IMR-90 (cell line): ENCODE results near the gene POLD1. TPM values are rescaled to one million over a fixed set of nuclear protein-coding genes. Genes with fewer than 3 reads are reported as not detected.

Source experiments
- ATAC-seq: fragments of 200-7000 bp; cut with Tn5 transposase; 2 replicates; pipeline ENCODE4 v1.9.1; 2020; ENCODE audit warnings: low read depth, mild to moderate bottlenecking, moderate library complexity
- BruUV-seq: library from RNA; stranded (reverse); fragments of 400-500 nt; replicated peaks from 2 replicates; lab custom pipeline; 2021; lab: Mats Ljungman, UMichigan
- CTCF ChIA-PET: fragments of 300-600 bp; formaldehyde crosslinking; extraction: SDS; loops from one replicate; lab custom pipeline; 2021; ENCODE audit warnings: antibody characterized with exemption; lab: Yijun Ruan, JAX
- POLR2A ChIA-PET: fragments of 300-600 bp; sonication (Branson Sonifier 250); formaldehyde crosslinking; loops from one replicate; lab custom pipeline; 2022; ENCODE audit warnings: antibody characterized with exemption; ENCODE audit not compliant: unreplicated experiment; lab: Charles Lee
- DNase-seq: peaks from one replicate; pipeline ENCODE4 v3.0.0; 2013
- H2AFZ ChIP-seq: replicated peaks from 2 replicates; pipeline ENCODE3; 2013; ENCODE audit warnings: low read length, mild to moderate bottlenecking; ENCODE audit not compliant: poor library complexity
- H2AK5ac ChIP-seq: 2 replicates; pipeline ENCODE4 v1.6.1; 2013; ENCODE audit warnings: low read depth, low read length, inconsistent platforms
- H2AK9ac ChIP-seq: replicated peaks from 2 replicates; pipeline ENCODE3; 2013; ENCODE audit warnings: mild to moderate bottlenecking, low read depth, low read length, moderate library complexity; ENCODE audit not compliant: poor library complexity
- H2BK120ac ChIP-seq: 2 replicates; pipeline ENCODE4 v1.6.1; 2013; ENCODE audit warnings: low read depth, low read length, inconsistent platforms
- H2BK15ac ChIP-seq: 3 replicates; pipeline ENCODE4 v1.6.1; 2013; ENCODE audit warnings: low read depth, low read length, inconsistent platforms
- H2BK20ac ChIP-seq: 2 replicates; pipeline ENCODE4 v1.6.1; 2013; ENCODE audit warnings: low read depth, mild to moderate bottlenecking, inconsistent platforms, low read length, moderate library complexity
- H2BK5ac ChIP-seq: 2 replicates; pipeline ENCODE4 v1.6.1; 2013; ENCODE audit warnings: mild to moderate bottlenecking, low read depth, low read length, inconsistent platforms; ENCODE audit not compliant: poor library complexity, severe bottlenecking
- H3K14ac ChIP-seq: replicated peaks from 2 replicates; pipeline ENCODE4 v1.6.1; 2013; ENCODE audit warnings: low read depth, low read length, inconsistent platforms
- H3K18ac ChIP-seq: 2 replicates; pipeline ENCODE4 v1.6.1; 2013; ENCODE audit warnings: low read depth, low read length, control low read depth
- H3K23ac ChIP-seq: 2 replicates; pipeline ENCODE4 v1.6.1; 2013; ENCODE audit warnings: low read depth, low read length, inconsistent platforms
- H3K27ac ChIP-seq: 2 replicates; pipeline ENCODE4 v1.5.1; 2013; ENCODE audit warnings: mild to moderate bottlenecking, control low read depth, low read length; ENCODE audit not compliant: insufficient read depth
- H3K27me3 ChIP-seq: 2 replicates; pipeline ENCODE4 v1.6.1; 2013; ENCODE audit warnings: low read length; ENCODE audit not compliant: control insufficient read depth, insufficient read depth
- H3K36me3 ChIP-seq: 2 replicates; pipeline ENCODE4 v1.6.1; 2013; ENCODE audit warnings: low read length, mixed read lengths; ENCODE audit not compliant: control insufficient read depth, insufficient read depth
- H3K4ac ChIP-seq: 2 replicates; pipeline ENCODE4 v1.6.1; 2013; ENCODE audit warnings: low read depth, low read length, inconsistent platforms
- H3K4me1 ChIP-seq: 2 replicates; pipeline ENCODE4 v1.6.1; 2013; ENCODE audit warnings: low read length, mixed read lengths; ENCODE audit not compliant: control insufficient read depth, insufficient read depth
- H3K4me2 ChIP-seq: 2 replicates; pipeline ENCODE4 v1.6.1; 2013; ENCODE audit warnings: low read depth, mild to moderate bottlenecking, control low read depth, low read length, moderate library complexity
- H3K4me3 ChIP-seq: 2 replicates; pipeline ENCODE4 v1.5.1; 2013; ENCODE audit warnings: low read depth, mild to moderate bottlenecking, control low read depth, low read length, moderate library complexity; ENCODE audit not compliant: insufficient read depth
- H3K56ac ChIP-seq: 2 replicates; pipeline ENCODE4 v1.6.1; 2013; ENCODE audit warnings: low read length, inconsistent platforms; ENCODE audit not compliant: insufficient read depth; ENCODE audit errors: extremely low read depth
- H3K79me1 ChIP-seq, 2 experiments: 2 replicates each; pipeline ENCODE4 v1.6.1; 2013; ENCODE audit warnings: low read length in 2 of 2, inconsistent platforms in 1 of 2, low read depth in 1 of 2
- H3K9ac ChIP-seq: 2 replicates; pipeline ENCODE4 v1.6.1; 2013; ENCODE audit warnings: low read depth, low read length, control low read depth
- H3K9me1 ChIP-seq: 2 replicates; pipeline ENCODE4 v1.6.1; 2013; ENCODE audit warnings: low read length, inconsistent platforms; ENCODE audit not compliant: insufficient read depth
- H3K9me3 ChIP-seq: 2 replicates; pipeline ENCODE4 v1.6.1; 2013; ENCODE audit warnings: low read length; ENCODE audit not compliant: control insufficient read depth, insufficient read depth
- H4K20me1 ChIP-seq: 2 replicates; pipeline ENCODE4 v1.6.1; 2013; ENCODE audit warnings: low read length, inconsistent platforms; ENCODE audit not compliant: insufficient read depth
- H4K5ac ChIP-seq: 2 replicates; pipeline ENCODE4 v1.6.1; 2013; ENCODE audit warnings: mild to moderate bottlenecking, low read depth, low read length, control low read depth
- H4K8ac ChIP-seq, 2 experiments: 2 replicates each; pipeline ENCODE4 v1.6.1; 2013; ENCODE audit warnings: low read depth in 2 of 2, low read length in 2 of 2, control low read depth in 1 of 2, inconsistent platforms in 1 of 2
- H4K91ac ChIP-seq: 2 replicates; pipeline ENCODE4 v1.6.1; 2013; ENCODE audit warnings: low read depth, low read length, inconsistent platforms; ENCODE audit not compliant: insufficient read depth
- BHLHE40 ChIP-seq: fragments of 150-350 bp; IDR thresholded peaks from 2 replicates; pipeline ENCODE4 v1.6.1; 2016; ENCODE audit warnings: mild to moderate bottlenecking, low read depth, low read length
- CEBPB ChIP-seq: IDR thresholded peaks from 2 replicates; pipeline ENCODE4 v1.6.1; 2012; ENCODE audit warnings: low read depth, low read length, improper control_type of control experiment
- MXI1 ChIP-seq: IDR thresholded peaks from 2 replicates; pipeline ENCODE4 v1.6.1; 2012; ENCODE audit warnings: low read depth, mild to moderate bottlenecking, low read length, moderate library complexity, borderline replicate concordance
- POLR2A ChIP-seq: IDR thresholded peaks from 2 replicates; pipeline ENCODE4 v1.6.1; 2012; ENCODE audit warnings: mild to moderate bottlenecking, low read depth, low read length
- USF2 ChIP-seq: fragments of 150-350 bp; IDR thresholded peaks from 2 replicates; pipeline ENCODE4 v1.6.1; 2017; ENCODE audit warnings: mild to moderate bottlenecking, antibody characterized with exemption, low read length, low read depth
- WGBS, 2 experiments: methylation state at CpG; one replicate each; pipeline versions ENCODE4 v1.1.5 to v1.1.7; 2013; ENCODE audit warnings: missing lambda C conversion rate in 2 of 2; ENCODE audit not compliant: insufficient read length in 1 of 2; ENCODE audit errors: extremely low coverage in 2 of 2; 5-methylcytosine and 5-hydroxymethylcytosine counted together
- dilution Hi-C: fragments of 300-500 bp; cut with HindIII; formaldehyde crosslinking; loops from one replicate; pipeline ENCODE4 v1.14.3; 2018; ENCODE audit warnings: low sequenced_read_pairs; ENCODE audit not compliant: unreplicated experiment
- in situ Hi-C: fragments of 300-500 bp; cut with MboI; formaldehyde crosslinking; loops from 3 replicates; pipeline ENCODE4 v1.14.3; 2019; ENCODE audit warnings: low sequenced_read_pairs, inconsistent platforms, mixed read lengths
- intact Hi-C: fragments of 100-400 bp; cut with micrococcal nuclease; formaldehyde crosslinking; loops from 2 replicates; pipeline ENCODE4 v1.10.0; 2022
- polyA plus RNA-seq, 3 experiments: library from polyadenylated mRNA; depleted of rRNA; stranded (reverse); fragments of >200 nt; gene quantifications; 2 replicates each; pipeline ENCODE4 v1.2.3, GENCODE V29; 2012; ENCODE audit warnings: low replicate concordance in 1 of 3
- total RNA-seq: library from RNA; depleted of rRNA; stranded (reverse); fragments of >200 nt; gene quantifications from 2 replicates; pipeline ENCODE4 v1.2.3, GENCODE V29; 2012
- TF ChIP-seq, protein P1 (sequence below): conservative IDR thresholded peaks from 2 replicates; pipeline ENCODE4 v1.5.1; 2012; ENCODE audit warnings: mild to moderate bottlenecking, low read depth, low read length, improper control_type of control experiment

The POLD1 gene
- total and polyA plus RNA-seq, 2 of the 4 experiments (the other 2 are of a cell fraction) = 13.8 to 28.9 TPM

GRCh38 chr19:50423279-50424113, 39.3 kb downstream of the POLD1 start:
- Histone ChIP-seq H4K5ac (no peak overlapping the region), H3K56ac (no peak overlapping the region), H3K4me3 (no peak overlapping the region), H4K8ac (no peak overlapping the region), H3K9me3 (no peaks in the 10 kb centered on the region), H3K4me2 (no peak overlapping the region), H2AK5ac (no peak overlapping the region), H2AFZ (no peak overlapping the region), H3K18ac (no peak overlapping the region), H3K4me1 (no peaks in the 10 kb centered on the region), H3K36me3 (no peaks in the 10 kb centered on the region), H3K14ac (no peak overlapping the region), H4K20me1 (no peaks in the 10 kb centered on the region), H3K4ac (no peak overlapping the region), H2AK9ac (no peak overlapping the region), H3K27ac (no peak overlapping the region), H2BK20ac (no peak overlapping the region), H2BK5ac (no peak overlapping the region), H3K27me3 (peaks cover 24% of the 10 kb centered on the region), H3K9ac (no peak overlapping the region), H3K79me1 (no peaks in the 10 kb centered on the region), H4K91ac (no peak overlapping the region), H3K9me1 (no peaks in the 10 kb centered on the region), H2BK15ac (no peak overlapping the region), H3K23ac (no peak overlapping the region), H2BK120ac (no peak overlapping the region)
- DNase-seq = no peak
- dilution Hi-C loops = no loop called here
- TF ChIP-seq POLR2A (no peak), CEBPB (no peak), USF2 (no peak), BHLHE40 (no peak), MXI1 (no peak)
- TF ChIP-seq, protein P1, sequence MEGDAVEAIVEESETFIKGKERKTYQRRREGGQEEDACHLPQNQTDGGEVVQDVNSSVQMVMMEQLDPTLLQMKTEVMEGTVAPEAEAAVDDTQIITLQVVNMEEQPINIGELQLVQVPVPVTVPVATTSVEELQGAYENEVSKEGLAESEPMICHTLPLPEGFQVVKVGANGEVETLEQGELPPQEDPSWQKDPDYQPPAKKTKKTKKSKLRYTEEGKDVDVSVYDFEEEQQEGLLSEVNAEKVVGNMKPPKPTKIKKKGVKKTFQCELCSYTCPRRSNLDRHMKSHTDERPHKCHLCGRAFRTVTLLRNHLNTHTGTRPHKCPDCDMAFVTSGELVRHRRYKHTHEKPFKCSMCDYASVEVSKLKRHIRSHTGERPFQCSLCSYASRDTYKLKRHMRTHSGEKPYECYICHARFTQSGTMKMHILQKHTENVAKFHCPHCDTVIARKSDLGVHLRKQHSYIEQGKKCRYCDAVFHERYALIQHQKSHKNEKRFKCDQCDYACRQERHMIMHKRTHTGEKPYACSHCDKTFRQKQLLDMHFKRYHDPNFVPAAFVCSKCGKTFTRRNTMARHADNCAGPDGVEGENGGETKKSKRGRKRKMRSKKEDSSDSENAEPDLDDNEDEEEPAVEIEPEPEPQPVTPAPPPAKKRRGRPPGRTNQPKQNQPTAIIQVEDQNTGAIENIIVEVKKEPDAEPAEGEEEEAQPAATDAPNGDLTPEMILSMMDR = no peak
- ATAC-seq = no peak
- in situ Hi-C loops = no loop called here
- POLR2A ChIA-PET = no interaction called here
- intact Hi-C loops = no loop called here
- no TSS peak for BruUV-seq
- CTCF ChIA-PET = no interaction called here
- 83% methylated on average over 14 of the region's 22 CpGs; no CpG with 5 or more reads in 1 of the 2 experiments for WGBS, 2 experiments
